H9 (cell line): ENCODE results near the gene GLS. TPM values are rescaled to one million over a fixed set of nuclear protein-coding genes. Genes with fewer than 3 reads are reported as not detected.

Source experiments
- DNase-seq: peaks from one replicate; pipeline ENCODE4 v3.0.0-alpha.2; 2017
- H2AFZ ChIP-seq: one replicate; pipeline ENCODE4 v1.6.1; 2013; ENCODE audit warnings: mild to moderate bottlenecking, low read length, control low read depth, moderate library complexity
- H2AK5ac ChIP-seq: 2 replicates; pipeline ENCODE4 v1.6.1; 2013; ENCODE audit warnings: low read length, control low read depth, mixed read lengths; ENCODE audit not compliant: insufficient read length
- H2BK120ac ChIP-seq: one replicate; pipeline ENCODE4 v1.6.1; 2013; ENCODE audit warnings: low read depth, mild to moderate bottlenecking, low read length, control low read depth, inconsistent platforms; ENCODE audit not compliant: poor library complexity, severe bottlenecking
- H2BK12ac ChIP-seq: 2 replicates; pipeline ENCODE4 v1.6.1; 2013; ENCODE audit warnings: low read length, control low read depth, mixed read lengths, low read depth; ENCODE audit not compliant: insufficient read length
- H2BK15ac ChIP-seq: 2 replicates; pipeline ENCODE4 v1.6.1; 2013; ENCODE audit warnings: low read depth, low read length, control low read depth
- H2BK20ac ChIP-seq: one replicate; pipeline ENCODE4 v1.6.1; 2013; ENCODE audit warnings: low read depth, mild to moderate bottlenecking, low read length, control low read depth, inconsistent platforms; ENCODE audit not compliant: poor library complexity, severe bottlenecking
- H2BK5ac ChIP-seq: 2 replicates; pipeline ENCODE4 v1.6.1; 2013; ENCODE audit warnings: low read length, control low read depth, mixed read lengths; ENCODE audit not compliant: insufficient read length
- H3K14ac ChIP-seq: 2 replicates; pipeline ENCODE4 v1.6.1; 2013; ENCODE audit warnings: low read length, control low read depth; ENCODE audit not compliant: insufficient read depth
- H3K18ac ChIP-seq: 2 replicates; pipeline ENCODE4 v1.6.1; 2013; ENCODE audit warnings: low read depth, mild to moderate bottlenecking, mixed read lengths, low read length, control low read depth; ENCODE audit not compliant: insufficient read length
- H3K23ac ChIP-seq: 2 replicates; pipeline ENCODE4 v1.6.1; 2013; ENCODE audit warnings: low read length, control low read depth, mixed read lengths, low read depth; ENCODE audit not compliant: insufficient read length
- H3K23me2 ChIP-seq: 2 replicates; pipeline ENCODE4 v1.6.1; 2013; ENCODE audit warnings: low read depth, mild to moderate bottlenecking, mixed read lengths, low read length, control low read depth; ENCODE audit not compliant: insufficient read length, poor library complexity, severe bottlenecking
- H3K27ac ChIP-seq: 2 replicates; pipeline ENCODE4 v1.5.1; 2013; ENCODE audit warnings: low read length, control low read depth, mixed read lengths, low read depth; ENCODE audit not compliant: insufficient read length
- H3K27me3 ChIP-seq: 2 replicates; pipeline ENCODE4 v1.6.1; 2013; ENCODE audit warnings: low read length, control low read depth, inconsistent platforms; ENCODE audit not compliant: insufficient read depth
- H3K4ac ChIP-seq: 2 replicates; pipeline ENCODE4 v1.6.1; 2013; ENCODE audit warnings: low read depth, mild to moderate bottlenecking, control low read depth, inconsistent platforms, low read length, moderate library complexity
- H3K4me1 ChIP-seq: 2 replicates; pipeline ENCODE4 v1.6.1; 2013; ENCODE audit warnings: low read length, control low read depth, inconsistent platforms; ENCODE audit not compliant: insufficient read depth
- H3K4me2 ChIP-seq: 2 replicates; pipeline ENCODE4 v1.6.1; 2013; ENCODE audit warnings: low read length, control low read depth, mixed read lengths; ENCODE audit not compliant: insufficient read length, insufficient read depth
- H3K56ac ChIP-seq: 2 replicates; pipeline ENCODE4 v1.6.1; 2013; ENCODE audit warnings: low read depth, mild to moderate bottlenecking, mixed read lengths, low read length, control low read depth; ENCODE audit not compliant: insufficient read length
- H3K79me1 ChIP-seq: 2 replicates; pipeline ENCODE4 v1.6.1; 2013; ENCODE audit warnings: low read depth, mild to moderate bottlenecking, moderate library complexity, low read length, control low read depth, inconsistent platforms; ENCODE audit not compliant: insufficient read depth, poor library complexity, severe bottlenecking
- H3K79me2 ChIP-seq: 2 replicates; pipeline ENCODE4 v1.6.1; 2013; ENCODE audit warnings: low read length, control low read depth, inconsistent platforms; ENCODE audit not compliant: insufficient read depth
- H3K9ac ChIP-seq: 2 replicates; pipeline ENCODE4 v1.6.1; 2013; ENCODE audit warnings: low read length, control low read depth, mixed read lengths; ENCODE audit not compliant: insufficient read length; ENCODE audit errors: extremely low read depth
- H3K9me3 ChIP-seq: one replicate; pipeline ENCODE4 v1.6.1; 2013; ENCODE audit warnings: low read depth, low read length, inconsistent platforms; ENCODE audit not compliant: control insufficient read depth
- H3T11ph ChIP-seq: one replicate; pipeline ENCODE4 v1.6.1; 2013; ENCODE audit warnings: mild to moderate bottlenecking, low read length, control low read depth, inconsistent platforms
- H4K20me1 ChIP-seq: one replicate; pipeline ENCODE4 v1.6.1; 2013; ENCODE audit not compliant: control insufficient read depth, insufficient read length, insufficient read depth
- H4K5ac ChIP-seq: 2 replicates; pipeline ENCODE4 v1.6.1; 2013; ENCODE audit warnings: low read depth, mild to moderate bottlenecking, mixed read lengths, low read length, control low read depth; ENCODE audit not compliant: insufficient read length
- H4K8ac ChIP-seq: replicated peaks from 2 replicates; pipeline ENCODE4 v1.6.1; 2013; ENCODE audit warnings: low read length, control low read depth, mixed read lengths, low read depth; ENCODE audit not compliant: insufficient read length
- H4K91ac ChIP-seq: 2 replicates; pipeline ENCODE4 v1.6.1; 2013; ENCODE audit warnings: low read depth, mild to moderate bottlenecking, moderate library complexity, mixed read lengths, low read length, control low read depth; ENCODE audit not compliant: insufficient read length
- H3K27ac Mint-ChIP-seq, 3 experiments: 2 replicates in 2 of 3; 3 replicates in 1 of 3; pipeline ENCODE4 v1.8.0; 2020 to 2021; ENCODE audit warnings: mixed read lengths in 3 of 3, mild to moderate bottlenecking in 1 of 3, moderate library complexity in 1 of 3
- H3K27me3 Mint-ChIP-seq: 2 replicates; pipeline ENCODE4 v1.8.0; 2021; ENCODE audit warnings: low read depth, mild to moderate bottlenecking, moderate library complexity, mixed read lengths
- H3K36me3 Mint-ChIP-seq, 3 experiments: 2 replicates in 2 of 3; 3 replicates in 1 of 3; pipeline ENCODE4 v1.8.0; 2020 to 2021; ENCODE audit warnings: low read depth in 3 of 3, mixed read lengths in 3 of 3; ENCODE audit not compliant: insufficient read depth in 1 of 3
- H3K4me1 Mint-ChIP-seq, 2 experiments: 2 replicates each; pipeline ENCODE4 v1.8.0; 2020; ENCODE audit warnings: mixed read lengths in 2 of 2
- H3K4me3 Mint-ChIP-seq, 2 experiments: 2 replicates in 1 of 2; 3 replicates in 1 of 2; pipeline ENCODE4 v1.8.0; 2020 to 2021; ENCODE audit warnings: mild to moderate bottlenecking in 2 of 2, mixed read lengths in 2 of 2, moderate library complexity in 1 of 2
- H3K9me3 Mint-ChIP-seq, 2 experiments: 2 replicates in 1 of 2; 3 replicates in 1 of 2; pipeline ENCODE4 v1.8.0; 2020; ENCODE audit warnings: mild to moderate bottlenecking in 2 of 2, mixed read lengths in 2 of 2, moderate library complexity in 1 of 2
- total RNA-seq: library from RNA; stranded (reverse); gene quantifications from 2 replicates; pipeline ENCODE4 v1.2.1, GENCODE V29; 2021
- TF ChIP-seq, protein P1 (sequence below): fragments of 200-600 bp; sonication (generic); conservative IDR thresholded peaks from 3 replicates; pipeline ENCODE4 v1.8.0; 2021; ENCODE audit warnings: antibody characterized with exemption, mild to moderate bottlenecking

Gene GLS
- total RNA-seq, 1 experiment from 2014 or later = 69.3 TPM

DNA sequence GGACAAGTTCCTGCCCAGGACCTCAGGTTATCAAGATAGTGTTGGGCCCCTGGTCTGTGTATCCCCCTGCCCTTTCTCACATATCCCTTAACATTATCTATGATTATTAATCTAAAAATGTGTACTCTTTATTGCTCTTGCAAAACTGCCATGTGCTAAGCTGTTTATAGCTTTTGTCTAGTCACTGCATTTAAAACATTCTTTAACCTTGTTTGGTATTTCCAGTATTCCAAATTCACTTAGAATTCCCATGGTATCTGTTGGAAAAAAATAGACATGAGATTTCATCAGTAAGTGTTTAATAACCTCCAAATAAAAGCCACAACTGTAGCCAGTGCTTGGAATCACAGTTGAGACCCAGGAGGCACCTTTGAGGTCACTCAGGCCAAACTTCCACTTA, 16.2 kb upstream of the GLS start:
- Histone ChIP-seq H4K5ac (no peak overlapping the region), H4K20me1 (no peaks in the 10 kb centered on the region), H2AFZ (no peak overlapping the region), H2BK120ac (no peak overlapping the region), H3K18ac (no peak overlapping the region), H3K14ac (no peak overlapping the region), H2BK15ac (no peak overlapping the region), H3K9me3 (no peaks in the 10 kb centered on the region), H3K23me2 (no peaks in the 10 kb centered on the region), H3K9ac (no peak overlapping the region), H3K4ac (no peak overlapping the region), H3K23ac (no peak overlapping the region), H3K79me2 (no peaks in the 10 kb centered on the region), H4K91ac (no peak overlapping the region), H3K4me2 (no peak overlapping the region), H3K27ac (no peak overlapping the region), H2BK5ac (no peak overlapping the region), H3K4me1 (peaks cover 9% of the 10 kb centered on the region), H4K8ac (no peak overlapping the region), H3K79me1 (no peaks in the 10 kb centered on the region), H3T11ph (no peak overlapping the region), H3K27me3 (no peaks in the 10 kb centered on the region), H2AK5ac (no peak overlapping the region), H3K56ac (no peak overlapping the region), H2BK20ac (no peak overlapping the region), H2BK12ac (no peak overlapping the region)
- Mint-ChIP-seq H3K36me3 (peaks cover 4 to 26% (median 21%) of the 10 kb centered on the region in 3 experiments), H3K27me3 (peaks cover 3% of the 10 kb centered on the region; the same call in 1 of the 2 replicates), H3K4me3 (no peak overlapping the region), H3K9me3 (peaks cover 22 to 29% of the 10 kb centered on the region in 2 experiments), H3K4me1 (peaks cover 29 to 47% of the 10 kb centered on the region in 2 experiments), H3K27ac (no peak overlapping the region)
- no peak for DNase-seq
- TF ChIP-seq, protein P1, sequence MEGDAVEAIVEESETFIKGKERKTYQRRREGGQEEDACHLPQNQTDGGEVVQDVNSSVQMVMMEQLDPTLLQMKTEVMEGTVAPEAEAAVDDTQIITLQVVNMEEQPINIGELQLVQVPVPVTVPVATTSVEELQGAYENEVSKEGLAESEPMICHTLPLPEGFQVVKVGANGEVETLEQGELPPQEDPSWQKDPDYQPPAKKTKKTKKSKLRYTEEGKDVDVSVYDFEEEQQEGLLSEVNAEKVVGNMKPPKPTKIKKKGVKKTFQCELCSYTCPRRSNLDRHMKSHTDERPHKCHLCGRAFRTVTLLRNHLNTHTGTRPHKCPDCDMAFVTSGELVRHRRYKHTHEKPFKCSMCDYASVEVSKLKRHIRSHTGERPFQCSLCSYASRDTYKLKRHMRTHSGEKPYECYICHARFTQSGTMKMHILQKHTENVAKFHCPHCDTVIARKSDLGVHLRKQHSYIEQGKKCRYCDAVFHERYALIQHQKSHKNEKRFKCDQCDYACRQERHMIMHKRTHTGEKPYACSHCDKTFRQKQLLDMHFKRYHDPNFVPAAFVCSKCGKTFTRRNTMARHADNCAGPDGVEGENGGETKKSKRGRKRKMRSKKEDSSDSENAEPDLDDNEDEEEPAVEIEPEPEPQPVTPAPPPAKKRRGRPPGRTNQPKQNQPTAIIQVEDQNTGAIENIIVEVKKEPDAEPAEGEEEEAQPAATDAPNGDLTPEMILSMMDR = no peak
